Right atrium auricular region (tissue), 2 donors: ENCODE measurements around the gene CERS4. TPM values are rescaled to one million over a fixed set of nuclear protein-coding genes. Genes with fewer than 3 reads are reported as not detected.
"Not testable (repeated sequence)": the region's sequence is repeated elsewhere in the genome, so short reads cannot be mapped to it uniquely, and the experiment has no call there.

Source experiments
- DNase-seq: peaks from one replicate; pipeline ENCODE4 v3.0.0-alpha.2; 2019; ENCODE audit warnings: low spot score
- H3K27ac ChIP-seq, 2 donors: fragments of 200-600 bp; sonication (generic); 1 replicate in 1 of 2; 2 replicates in 1 of 2; pipeline ENCODE4 v1.5.1; 2016 to 2019
- H3K27me3 ChIP-seq, 2 donors: fragments of 200-600 bp; sonication (generic); one replicate each; pipeline versions ENCODE4 v1.5.1 to v1.6.0; 2017 to 2019
- H3K36me3 ChIP-seq: fragments of 200-600 bp; sonication (generic); one replicate; pipeline ENCODE4 v1.5.1; 2016
- H3K4me1 ChIP-seq, 2 donors: fragments of 200-600 bp; sonication (generic); one replicate each; pipeline versions ENCODE4 v1.5.1 to v1.6.0; 2017 to 2019
- H3K4me3 ChIP-seq, 2 donors: fragments of 200-600 bp; sonication (generic); 1 replicate in 1 of 2; 2 replicates in 1 of 2; pipeline ENCODE4 v1.5.1; 2017 to 2019; ENCODE audit warnings: mild to moderate bottlenecking in 1 of 2, moderate library complexity in 1 of 2
- H3K9me3 ChIP-seq, 2 donors: fragments of 200-600 bp; sonication (generic); one replicate each; pipeline ENCODE4 v1.5.1; 2019
- total RNA-seq, 2 donors: library from RNA; depleted of rRNA; stranded (reverse); fragments of >200 nt; gene quantifications; one replicate each; pipeline ENCODE4 v1.1.0, GENCODE V29; 2016
- TF ChIP-seq, protein P1 (sequence below), 2 donors: fragments of 200-600 bp; sonication (generic); IDR thresholded peaks; one replicate each; pipeline ENCODE4 v1.5.1; 2019; ENCODE audit warnings: antibody characterized with exemption in 2 of 2

CERS4 gene
- total RNA-seq, 2 donors from 2014 or later: 19.4 to 20.5 TPM

DNA sequence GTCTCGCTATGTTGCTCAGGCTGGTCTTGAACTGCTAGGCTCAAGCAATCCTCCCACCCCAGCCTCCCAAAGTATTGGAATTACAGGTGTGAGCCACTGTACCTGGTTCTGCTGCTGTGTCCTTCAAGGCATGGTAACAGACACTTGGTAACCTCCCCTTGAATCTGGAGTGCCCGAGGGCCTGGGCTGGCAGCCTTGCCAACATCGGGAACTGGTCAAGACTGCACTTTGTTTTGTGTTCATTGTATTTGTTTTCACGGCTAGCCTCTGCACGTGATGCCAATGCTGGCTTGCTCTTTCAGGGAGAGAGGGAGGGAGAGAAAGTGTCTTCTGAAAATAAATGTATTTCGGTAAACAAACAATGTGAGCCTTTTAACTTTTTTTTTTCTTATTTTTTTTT lies 12.0 kb downstream of the CERS4 start:
- H3K4me3 ChIP-seq: no peak overlapping the region
- H3K36me3 ChIP-seq: no peaks in the 10 kb centered on the region
- no peak overlapping the region for H3K27ac ChIP-seq
- TF ChIP-seq, protein P1, sequence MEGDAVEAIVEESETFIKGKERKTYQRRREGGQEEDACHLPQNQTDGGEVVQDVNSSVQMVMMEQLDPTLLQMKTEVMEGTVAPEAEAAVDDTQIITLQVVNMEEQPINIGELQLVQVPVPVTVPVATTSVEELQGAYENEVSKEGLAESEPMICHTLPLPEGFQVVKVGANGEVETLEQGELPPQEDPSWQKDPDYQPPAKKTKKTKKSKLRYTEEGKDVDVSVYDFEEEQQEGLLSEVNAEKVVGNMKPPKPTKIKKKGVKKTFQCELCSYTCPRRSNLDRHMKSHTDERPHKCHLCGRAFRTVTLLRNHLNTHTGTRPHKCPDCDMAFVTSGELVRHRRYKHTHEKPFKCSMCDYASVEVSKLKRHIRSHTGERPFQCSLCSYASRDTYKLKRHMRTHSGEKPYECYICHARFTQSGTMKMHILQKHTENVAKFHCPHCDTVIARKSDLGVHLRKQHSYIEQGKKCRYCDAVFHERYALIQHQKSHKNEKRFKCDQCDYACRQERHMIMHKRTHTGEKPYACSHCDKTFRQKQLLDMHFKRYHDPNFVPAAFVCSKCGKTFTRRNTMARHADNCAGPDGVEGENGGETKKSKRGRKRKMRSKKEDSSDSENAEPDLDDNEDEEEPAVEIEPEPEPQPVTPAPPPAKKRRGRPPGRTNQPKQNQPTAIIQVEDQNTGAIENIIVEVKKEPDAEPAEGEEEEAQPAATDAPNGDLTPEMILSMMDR (IDR thresholded peaks at IDR 0.05): no peak
- no peaks in the 10 kb centered on the region for H3K4me1 ChIP-seq
- DNase-seq: no peak
- no peaks in the 10 kb centered on the region for H3K27me3 ChIP-seq
- H3K9me3 ChIP-seq: no peaks in the 10 kb centered on the region

DNA sequence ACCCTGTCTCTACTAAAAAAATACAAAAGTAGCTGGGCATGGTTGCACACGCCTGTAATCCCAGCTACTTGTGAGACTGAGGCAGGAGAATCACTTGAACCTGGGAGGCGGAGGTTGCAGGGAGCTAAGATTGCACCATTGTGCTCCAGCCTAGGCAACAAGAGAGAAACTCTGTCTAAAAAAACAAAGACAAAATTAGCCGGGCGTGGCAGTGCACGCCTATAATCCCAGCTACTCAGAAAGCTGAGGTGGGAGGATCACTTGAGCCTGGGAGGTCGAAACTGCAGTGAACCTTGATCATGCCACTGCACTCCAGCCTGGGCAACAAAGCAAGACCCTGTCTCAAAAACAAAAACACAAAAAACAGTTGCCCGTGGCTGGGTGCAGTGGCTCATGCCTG lies 14.3 kb downstream of the CERS4 start:
- not testable (repeated sequence) for H3K36me3 ChIP-seq, H3K4me1 ChIP-seq, H3K27me3 ChIP-seq, DNase-seq, H3K9me3 ChIP-seq, H3K4me3 ChIP-seq, H3K27ac ChIP-seq

DNA sequence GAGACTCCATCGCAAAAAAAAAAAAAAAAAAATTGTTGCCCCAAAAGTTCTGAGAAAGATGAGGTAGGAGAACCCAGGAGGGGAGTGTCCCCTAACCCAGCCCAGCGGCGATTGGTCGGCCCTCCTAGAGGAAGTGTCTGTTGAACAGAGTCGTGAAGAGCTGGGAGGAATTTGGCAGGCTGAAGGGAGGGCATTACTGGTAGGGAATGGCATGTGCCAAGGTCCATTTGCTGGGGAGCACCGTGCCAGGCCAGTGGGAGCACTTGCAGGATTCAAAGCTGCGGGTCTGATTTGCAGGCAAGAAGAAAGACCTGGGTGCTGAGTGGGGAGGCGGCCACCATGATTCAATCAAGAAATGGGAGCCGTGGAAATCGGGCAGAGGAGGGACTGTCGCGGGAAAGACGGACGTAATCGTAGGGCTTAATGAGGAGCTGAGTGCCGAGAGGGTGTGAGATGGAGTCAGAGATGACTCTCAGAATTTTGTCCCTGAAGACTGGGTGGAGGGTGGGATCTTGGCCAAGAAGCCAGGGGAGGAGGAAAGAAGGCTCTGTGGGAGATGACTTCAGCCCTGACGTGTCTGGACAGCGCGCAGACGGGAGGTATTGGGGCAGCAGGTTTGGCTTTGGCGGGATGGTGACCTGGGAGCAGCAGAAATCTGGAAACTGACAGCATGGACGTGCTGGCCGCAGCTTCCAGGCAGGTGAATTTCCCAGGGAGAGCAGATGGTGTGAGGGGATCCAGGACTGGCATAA lies 15.4 kb downstream of the CERS4 start:
- Histone ChIP-seq H3K36me3 (no peaks in the 10 kb centered on the region), H3K4me3 (no peak overlapping the region), H3K27ac (peak overlapping the region in 1 of 2 donors; percentile 29), H3K27me3 (no peaks in the 10 kb centered on the region), H3K4me1 (no peaks in the 10 kb centered on the region), H3K9me3 (no peaks in the 10 kb centered on the region)
- DNase-seq: peak; percentile 72
- TF ChIP-seq, protein P1 (IDR thresholded peaks at IDR 0.05): no peak

DNA sequence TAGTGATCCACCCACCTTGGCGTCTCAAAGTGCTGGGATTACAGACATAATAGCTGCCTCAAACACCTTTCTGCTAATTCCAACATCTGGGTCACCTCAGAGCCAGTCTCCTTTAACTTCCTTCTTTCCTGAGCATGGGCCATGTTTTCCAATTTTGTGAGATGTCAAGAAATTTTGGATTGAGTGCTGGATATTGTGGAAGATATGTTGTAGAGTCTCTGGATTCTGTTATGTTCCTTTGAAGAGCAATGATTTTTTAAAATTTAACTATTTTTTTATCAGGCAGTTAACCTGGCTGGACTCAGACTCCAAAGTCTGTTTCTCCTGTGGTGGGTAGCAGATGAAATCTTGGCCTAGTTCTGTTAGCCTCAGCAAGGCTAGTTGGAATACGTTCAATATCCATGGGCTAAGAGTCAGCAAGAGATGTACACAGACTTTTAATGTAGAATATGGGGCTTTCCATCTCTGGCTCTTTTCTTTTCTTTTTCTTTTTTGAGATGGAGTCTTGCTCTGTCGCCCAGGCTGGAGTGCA lies 22.0 kb downstream of the CERS4 start:
- no peak overlapping the region for H3K27ac ChIP-seq
- H3K9me3 ChIP-seq: peaks cover 0 to 14% of the 10 kb centered on the region in 2 donors
- no peaks in the 10 kb centered on the region for H3K36me3 ChIP-seq
- DNase-seq: no peak
- H3K4me3 ChIP-seq: no peak overlapping the region
- TF ChIP-seq, protein P1 (IDR thresholded peaks at IDR 0.05): no peak
- no peaks in the 10 kb centered on the region for H3K27me3 ChIP-seq
- H3K4me1 ChIP-seq: no peaks in the 10 kb centered on the region

DNA sequence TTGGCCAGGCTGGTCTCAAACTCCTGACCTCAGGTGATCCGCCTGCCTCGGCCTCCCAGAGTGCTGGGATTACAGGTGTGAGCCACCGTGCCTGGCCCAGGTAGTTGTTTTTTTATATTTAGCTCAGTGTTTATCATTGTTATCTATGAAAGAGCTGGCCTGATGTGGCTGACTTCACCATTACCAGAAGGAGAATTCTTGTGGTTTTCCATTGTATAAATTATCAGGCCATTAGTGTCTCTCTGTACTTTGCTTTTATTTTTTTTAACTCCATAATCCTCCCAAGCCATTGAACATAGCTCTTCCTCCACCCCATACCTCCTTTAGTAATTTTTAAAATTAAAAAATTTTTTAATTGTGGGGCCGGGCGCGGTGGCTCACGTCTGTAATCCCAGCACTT lies 24.2 kb downstream of the CERS4 start:
- no peak overlapping the region for H3K27ac ChIP-seq
- H3K4me1 ChIP-seq: peaks cover 0 to 7% of the 10 kb centered on the region in 2 donors
- peaks cover 0 to 14% of the 10 kb centered on the region in 2 donors for H3K9me3 ChIP-seq
- TF ChIP-seq, protein P1 (IDR thresholded peaks at IDR 0.05): no peak
- no peaks in the 10 kb centered on the region for H3K27me3 ChIP-seq
- no peak for DNase-seq
- no peaks in the 10 kb centered on the region for H3K36me3 ChIP-seq
- no peak overlapping the region for H3K4me3 ChIP-seq

DNA sequence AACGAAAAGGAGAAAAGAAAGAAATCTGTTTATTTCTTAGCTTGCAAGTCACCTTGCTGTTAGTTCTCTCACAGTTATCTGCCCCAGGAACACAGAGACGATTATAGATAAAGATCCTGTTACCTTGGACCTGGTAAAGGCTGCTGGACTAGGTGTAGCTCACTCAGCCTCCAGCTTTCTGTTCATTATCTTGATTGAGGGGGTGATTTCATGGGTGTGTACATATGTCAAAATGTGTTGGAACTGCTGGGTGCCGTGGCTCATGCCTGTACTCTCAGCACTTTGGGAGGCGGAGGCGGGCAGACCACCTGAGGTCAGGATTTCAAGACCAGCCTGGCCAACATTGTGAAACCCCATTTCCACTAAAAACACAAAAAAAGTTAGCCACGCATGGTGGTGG lies 27.9 kb downstream of the CERS4 start:
- TF ChIP-seq, protein P1 (IDR thresholded peaks at IDR 0.05): no peak
- DNase-seq: no peak
- Histone ChIP-seq H3K4me3 (no peak overlapping the region), H3K27me3 (no peaks in the 10 kb centered on the region), H3K9me3 (peaks cover 0 to 4% of the 10 kb centered on the region in 2 donors), H3K27ac (no peak overlapping the region), H3K4me1 (peaks cover 0 to 26% of the 10 kb centered on the region in 2 donors), H3K36me3 (no peaks in the 10 kb centered on the region)
